GM19239 (cell line): ENCODE measurements around the gene GMDS.
A peak's percentile ranks its signal among the peaks of the same experiment; 100 is the strongest.

Source experiments
- DNase-seq: peaks from one replicate; pipeline ENCODE4 v3.0.0; 2011; ENCODE audit warnings: low spot score; ENCODE audit not compliant: insufficient read length
- FAIRE-seq: peaks from 2 replicates; lab custom pipeline; 2011; peaks lifted over from hg19 to GRCh38; lab: Jason Lieb, UNC

The GMDS gene

DNA sequence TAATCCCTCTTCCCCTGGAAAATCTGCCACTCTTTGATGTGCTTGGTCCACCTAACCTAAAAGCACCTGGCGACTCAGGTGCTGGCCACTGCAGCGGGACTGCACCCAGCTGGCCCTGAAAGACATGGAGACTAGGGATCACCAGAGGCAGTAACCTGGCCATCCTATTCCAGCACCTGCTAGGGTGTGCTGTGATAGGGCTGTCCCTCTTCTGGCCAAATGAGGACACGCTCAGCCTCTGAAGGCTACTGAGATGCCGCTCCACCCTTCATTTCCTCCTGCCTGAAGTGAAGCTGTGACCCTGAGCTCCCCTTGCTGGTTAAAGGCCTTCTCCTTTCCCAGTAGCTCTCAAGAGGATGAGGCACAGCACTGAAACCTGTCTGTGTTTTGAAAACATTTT is 611.3 kb downstream of the GMDS start:
- FAIRE-seq: no peak
- DNase-seq: no peak

DNA sequence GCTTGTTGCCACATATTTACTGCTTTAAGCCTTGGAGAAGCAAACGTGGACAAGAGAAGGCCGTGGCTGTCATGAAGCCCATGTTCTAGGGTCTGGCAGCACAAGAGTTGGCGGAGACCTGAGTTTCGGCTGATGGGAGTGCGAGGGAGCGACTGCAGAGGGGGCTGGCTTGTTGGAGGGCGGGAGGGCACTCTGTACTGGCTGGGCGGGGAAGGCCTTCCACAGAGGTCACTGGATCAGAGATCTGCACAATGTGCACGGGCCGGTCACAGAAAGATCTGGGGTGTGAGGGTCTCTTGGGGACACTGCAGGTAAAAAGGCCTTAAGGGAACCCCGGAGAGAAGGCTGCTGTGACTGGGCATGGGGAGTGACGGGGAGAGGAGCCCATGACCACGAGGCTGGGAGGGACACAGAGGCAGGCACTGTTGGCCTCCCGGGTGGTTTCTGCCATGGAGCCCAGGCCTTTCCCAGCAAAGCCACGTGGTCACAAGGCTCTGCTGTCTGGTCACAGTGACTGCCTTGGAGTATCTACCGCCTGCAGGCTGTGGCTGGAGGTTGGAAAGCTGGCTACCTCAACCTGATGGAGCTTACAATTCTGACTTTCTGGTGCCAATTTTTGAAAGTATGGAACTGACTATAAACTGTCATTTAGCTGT is 611.9 kb downstream of the GMDS start:
- FAIRE-seq: no peak
- no peak for DNase-seq

DNA sequence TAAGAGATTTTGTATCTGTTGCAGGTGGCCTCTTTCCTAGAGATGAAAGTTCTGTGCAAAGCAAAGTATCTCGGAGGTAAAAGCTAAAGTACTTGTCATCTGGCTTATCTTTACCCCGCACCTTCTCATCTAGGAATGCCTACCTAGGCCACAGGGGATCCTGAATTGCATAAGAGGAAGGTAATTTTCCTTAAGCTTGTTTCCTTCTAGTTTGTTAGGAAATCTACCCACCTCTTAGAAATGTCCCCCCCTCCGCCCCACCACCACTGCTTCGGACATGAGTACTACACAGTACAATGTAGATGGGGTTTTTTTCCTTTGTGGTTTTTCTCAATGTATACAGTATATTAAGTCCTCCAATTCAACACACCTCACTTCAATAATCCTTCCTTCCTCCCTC is 614.2 kb downstream of the GMDS start:
- DNase-seq: no peak
- FAIRE-seq: no peak

DNA sequence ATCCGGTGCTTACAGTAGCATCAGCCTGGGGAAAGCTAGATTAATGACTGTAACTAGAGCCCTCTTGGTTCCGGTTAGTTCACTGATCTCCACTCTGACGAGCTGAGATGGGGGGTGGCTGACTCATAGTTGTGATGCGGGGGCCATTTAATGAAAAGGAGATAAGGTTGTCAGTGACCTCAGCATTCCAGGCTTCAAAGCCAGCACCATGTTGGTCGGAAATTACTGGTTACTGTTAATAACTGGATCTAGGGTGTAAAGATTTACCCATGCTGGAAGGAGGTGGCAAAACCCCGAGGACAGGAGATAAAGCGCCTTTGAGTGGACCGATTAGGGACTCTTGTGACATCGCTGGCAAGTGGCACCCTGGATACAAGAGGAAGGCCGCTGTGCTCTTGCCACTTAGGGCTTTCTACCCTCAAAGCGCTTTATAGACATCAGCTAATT is 614.6 kb downstream of the GMDS start:
- no peak for FAIRE-seq
- DNase-seq: no peak

DNA sequence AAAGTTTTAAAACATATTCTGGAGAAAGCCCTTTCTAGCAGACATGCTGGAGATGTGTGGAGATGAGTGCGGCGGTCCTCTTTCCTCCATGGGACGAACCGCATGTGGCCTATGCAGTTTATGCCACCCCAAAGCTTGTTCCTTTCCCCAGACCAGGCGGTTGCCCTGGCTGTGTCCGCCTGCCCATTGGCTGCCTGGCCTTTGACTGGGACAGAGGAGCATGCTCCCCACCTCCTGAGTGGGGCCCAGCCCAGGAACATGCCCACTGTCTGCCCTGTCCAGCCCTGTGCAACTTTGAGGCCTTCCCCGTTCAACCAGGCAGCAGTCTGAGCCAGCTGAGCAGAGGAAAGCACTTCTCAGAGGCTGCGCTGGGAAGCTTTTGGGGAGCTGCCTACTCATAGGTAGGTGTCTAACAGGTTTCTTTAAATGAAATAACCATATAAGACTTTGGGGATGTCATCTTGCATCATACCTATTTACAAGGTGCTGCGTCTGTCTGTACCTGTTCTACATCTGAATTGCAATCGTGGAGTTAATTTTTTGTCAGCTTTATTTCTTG is 615.1 kb downstream of the GMDS start:
- DNase-seq: no peak

DNA sequence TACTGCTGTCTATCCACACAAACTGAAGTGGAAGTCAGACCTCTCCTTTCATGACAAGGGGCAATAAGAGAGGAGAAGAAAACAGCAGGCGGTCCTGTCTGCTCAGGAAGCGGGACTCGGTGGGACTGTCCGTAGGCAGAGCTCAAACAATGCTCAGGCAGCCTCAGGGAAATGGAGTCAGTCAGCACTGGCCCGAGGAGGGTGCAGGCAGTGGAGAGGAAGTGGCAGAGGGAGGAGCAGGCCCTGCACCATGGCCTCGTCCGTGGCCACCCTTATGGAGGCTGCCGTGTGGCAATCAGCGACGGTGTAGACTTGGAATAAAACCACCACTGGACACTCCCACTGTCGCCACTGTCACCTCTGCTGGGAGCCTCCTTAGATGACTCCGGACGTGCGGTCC is 616.1 kb downstream of the GMDS start:
- no peak for DNase-seq
- FAIRE-seq: no peak

More for the DNA sequence above, 615.1 kb downstream of the GMDS start:
- no peak for FAIRE-seq

DNA sequence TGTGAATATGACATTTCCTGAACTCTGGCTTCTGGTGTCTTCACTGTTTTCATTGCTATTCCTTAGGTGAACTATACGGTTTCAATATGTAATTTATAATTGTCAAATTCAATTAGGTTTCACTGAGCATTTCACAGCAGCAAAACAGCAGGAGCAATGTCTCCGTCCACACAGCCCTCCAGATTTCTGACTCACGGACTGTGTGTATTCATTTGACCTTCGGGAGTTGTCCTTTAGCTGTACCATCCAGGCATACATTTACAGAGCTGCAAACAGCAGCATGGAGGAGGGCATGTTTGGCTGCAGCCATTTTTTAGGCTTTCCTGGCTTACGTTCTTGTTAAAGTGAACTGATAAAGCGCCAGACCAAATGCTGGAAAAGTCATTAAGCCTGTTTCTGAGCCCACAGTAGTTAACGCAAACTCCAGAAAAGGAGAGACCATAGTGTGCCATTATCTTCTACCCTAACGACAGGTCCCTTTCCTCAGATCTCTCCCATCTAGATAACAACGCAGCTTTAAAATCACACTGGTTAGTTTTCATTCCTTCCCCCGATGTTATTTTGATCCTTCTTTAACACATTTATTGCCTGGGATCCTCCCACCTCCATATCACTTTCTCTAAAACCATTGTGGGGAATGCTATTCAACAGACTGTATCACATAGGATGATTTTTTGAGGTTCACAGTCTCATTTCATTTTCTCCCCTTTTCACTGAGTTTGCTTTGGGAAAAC is 617.4 kb downstream of the GMDS start:
- DNase-seq (no peak), FAIRE-seq (no peak)

DNA sequence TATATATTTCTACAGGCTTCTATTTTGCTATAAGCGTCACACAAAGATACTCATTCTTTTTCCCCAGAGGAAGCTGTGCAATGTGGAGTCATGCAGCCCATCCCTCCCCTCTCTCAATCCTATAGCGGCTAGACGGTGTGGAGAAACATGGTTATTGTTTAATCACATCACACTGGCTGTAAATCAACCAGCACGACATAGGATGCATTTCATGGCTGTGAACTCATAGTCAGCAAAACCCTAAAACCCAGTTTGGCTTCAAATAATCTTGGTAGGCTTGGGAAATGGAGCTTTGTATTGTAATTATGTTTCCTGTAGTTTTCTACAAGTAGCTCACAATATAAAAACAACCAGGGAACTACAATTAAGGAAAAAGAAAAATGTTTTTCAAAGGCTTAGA is 618.9 kb downstream of the GMDS start:
- FAIRE-seq: no peak
- DNase-seq: no peak

DNA sequence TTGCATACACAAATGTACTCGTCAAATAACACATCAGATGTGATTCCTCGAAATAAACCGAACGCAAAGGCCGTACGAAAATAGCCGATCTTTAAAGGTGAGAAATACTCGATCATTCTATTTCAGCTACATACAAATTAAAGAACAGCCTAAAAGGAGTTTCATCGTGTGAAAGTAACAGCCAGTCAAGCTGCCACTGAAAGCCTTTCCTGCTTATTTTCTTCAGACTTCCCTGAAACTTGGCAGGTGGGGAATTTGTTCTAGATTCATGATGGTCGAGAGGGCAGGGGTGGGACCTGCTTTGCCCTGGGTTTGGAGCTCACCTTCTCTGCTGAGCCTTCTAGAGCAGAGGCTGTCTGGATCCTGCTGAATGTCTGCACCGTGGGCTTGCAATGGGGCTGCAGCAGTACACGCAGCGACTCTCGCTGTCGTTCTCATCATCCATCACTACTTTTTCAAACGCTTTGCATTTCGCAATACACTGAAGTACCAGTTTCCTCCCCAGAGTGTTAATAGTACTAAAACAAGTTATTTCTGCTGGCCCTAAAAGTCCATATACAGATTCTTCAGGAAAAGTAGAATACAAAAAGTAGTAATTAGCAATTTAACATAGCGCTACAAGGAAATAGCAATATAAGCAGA is 619.5 kb downstream of the GMDS start:
- DNase-seq: no peak
- FAIRE-seq: no peak

DNA sequence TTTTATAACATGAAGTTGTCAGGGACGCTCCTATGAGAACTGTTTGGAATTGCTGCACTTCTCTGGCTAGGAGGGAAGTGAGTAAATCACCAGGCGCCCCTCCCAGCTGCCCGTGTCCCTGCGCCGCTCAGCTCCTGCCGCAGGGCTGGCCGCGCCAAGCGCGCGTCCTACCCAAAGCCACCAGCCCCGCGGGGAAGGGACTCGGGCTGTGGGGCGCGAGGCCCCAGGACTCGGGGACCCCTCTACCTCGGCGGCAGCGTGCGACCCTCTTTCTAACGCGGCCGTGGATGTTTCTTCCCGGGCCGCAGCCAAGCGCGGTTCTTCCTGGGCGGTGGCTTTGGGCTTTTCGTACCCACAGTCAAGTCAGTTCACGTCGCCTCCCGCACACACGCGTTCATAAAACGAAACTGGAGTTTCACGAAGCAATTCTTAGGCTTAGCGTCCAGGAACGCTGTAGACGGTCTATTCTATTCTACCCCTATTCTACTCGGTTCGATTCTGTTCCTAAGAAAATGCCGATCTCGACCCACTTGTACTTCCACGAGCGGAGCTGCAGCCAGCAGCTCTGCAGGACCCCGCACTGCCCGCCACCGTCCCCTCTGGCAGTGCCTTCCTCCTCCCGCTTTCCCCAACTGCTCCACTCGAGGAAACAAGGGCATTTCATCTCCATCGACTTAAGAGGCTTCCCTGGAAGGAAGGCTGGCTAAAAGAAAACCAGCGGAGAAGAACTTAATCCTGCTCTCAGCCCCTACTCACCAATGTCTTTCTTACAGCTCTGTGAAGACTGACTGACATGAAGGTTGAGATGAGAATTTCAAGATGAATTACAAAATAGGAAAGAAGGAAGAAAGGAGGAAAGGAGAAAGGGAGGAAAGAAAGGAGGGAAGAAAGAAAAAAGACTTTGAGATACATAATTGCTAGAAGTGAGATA is 620.3 kb downstream of the GMDS start:
- FAIRE-seq (no peak), DNase-seq (no peak)

DNA sequence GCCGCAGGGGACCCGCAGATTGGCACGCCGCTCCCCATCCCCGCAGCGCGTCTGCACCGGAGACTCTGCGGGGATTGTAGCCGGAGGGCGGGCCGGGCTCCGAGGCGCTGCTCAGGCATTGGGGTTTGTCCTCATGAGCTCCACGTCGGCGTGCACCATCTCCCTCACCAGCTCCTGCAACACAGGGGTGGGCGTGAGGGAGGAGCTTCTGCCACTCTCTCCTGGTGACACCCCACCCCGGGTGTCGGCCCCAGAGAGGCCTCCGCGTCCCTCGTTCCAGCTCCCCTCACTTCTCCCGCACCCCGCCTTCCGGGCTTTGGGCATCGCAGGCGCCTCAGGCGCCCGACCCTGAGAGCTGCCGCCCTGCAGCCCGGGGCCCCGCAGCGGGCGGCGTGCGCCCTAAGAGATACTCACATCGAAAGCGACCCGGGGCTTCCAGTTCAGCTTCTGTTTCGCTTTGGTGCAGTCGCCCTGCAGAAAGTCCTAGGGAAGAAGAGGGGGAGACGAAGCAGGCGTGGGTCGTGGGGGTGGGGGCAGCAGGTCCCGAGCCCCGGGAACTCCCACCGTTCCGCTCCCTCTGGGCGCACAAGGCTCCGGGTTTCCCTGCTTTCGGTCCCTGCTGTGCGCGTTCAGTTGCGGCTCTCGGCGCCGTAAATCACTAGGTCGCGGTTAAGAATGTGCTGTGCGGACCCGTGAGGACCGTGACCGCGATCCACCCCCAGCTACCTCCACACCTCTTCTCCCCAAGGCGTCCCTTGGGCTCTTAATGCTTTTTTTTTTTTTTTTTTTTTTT is 621.2 kb downstream of the GMDS start:
- FAIRE-seq: no peak
- DNase-seq: peak; percentile 44

DNA sequence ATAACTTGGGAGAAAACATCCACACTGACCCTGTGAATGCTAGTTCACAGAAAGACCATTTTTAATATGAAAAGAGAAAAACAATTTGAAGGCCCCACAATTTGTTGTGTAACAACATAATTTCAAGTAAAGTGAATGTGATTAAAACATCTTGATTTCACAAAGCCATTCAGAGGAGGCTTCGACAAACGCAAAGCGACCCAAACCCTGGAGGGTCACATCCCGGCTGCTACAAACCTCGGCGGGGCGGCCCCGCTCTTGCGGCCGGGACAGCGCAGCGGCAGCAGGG is 621.7 kb downstream of the GMDS start:
- DNase-seq (no peak), FAIRE-seq (no peak)

DNA sequence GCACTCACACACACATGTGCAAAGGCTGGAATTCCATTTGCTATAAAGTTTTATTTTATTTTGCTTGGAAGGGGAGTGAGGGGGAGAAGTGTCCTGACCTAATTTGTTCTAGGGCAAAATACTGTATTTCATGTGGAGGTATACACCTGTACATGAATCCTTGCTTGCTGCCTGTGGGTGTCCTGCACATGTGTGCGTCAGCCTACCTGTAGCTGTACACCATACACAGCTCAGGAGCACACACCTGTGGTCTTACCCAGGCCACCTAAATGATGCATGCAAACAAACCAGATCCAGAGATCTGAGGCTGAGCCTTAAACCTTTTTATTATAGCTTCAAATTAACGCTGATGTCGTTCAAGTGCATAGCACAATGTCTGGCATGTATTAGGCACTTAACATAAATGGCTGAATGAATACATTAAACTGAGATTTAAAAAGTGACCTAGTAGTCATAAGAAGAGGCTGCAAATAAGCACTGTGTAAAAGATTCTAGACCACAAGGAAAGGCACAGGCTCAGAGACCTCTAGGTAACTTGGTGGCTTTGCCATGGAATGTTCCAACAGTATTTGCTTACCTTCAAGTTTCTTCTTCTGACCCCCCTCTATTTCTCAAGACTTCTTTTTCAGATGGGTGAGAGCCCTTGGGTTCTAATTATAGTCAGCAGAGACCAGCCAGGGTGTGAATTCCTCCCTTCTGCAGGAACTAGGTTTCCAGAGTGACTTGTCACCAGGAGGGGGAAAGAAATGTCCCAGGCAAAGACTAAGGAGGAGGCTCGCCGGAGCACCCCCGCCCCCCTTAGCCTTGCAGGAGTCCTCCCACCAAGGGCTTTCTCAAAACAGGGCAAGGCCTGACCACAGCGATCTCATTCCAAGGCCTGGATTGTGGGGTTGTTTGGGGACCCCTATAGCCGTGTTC is 622.3 kb downstream of the GMDS start:
- FAIRE-seq (no peak), DNase-seq (no peak)

DNA sequence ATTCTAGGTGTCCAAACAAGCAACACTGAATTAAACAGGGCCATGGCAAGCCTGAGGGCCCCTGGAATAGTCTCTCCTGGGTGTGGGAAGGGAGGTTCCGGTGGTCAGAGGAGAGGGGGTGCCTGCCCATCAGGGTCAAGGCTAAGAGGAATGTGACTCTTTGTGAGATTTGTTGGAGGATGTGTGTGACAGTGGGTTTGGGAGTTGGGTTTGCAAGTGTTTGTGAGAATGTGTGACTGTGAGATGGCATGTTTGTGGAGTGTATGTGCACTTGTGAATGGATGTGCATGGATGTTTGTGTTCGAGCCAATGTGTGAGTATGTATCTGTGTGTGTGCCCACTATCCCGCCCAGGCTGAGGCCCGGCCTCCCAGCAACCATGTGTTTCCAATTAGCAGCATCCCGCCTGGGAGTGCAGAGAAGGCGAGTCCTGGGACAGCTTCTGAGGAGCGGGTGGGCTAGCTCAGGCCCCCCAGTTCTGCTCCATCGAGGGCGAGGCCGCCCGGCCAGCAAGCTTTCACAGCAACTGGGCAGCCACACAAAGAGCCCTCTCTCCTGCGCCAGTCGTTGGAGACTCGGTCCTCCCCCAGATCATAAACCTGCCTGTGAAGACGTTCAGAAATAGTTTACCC is 623.1 kb downstream of the GMDS start:
- no peak for FAIRE-seq
- DNase-seq: no peak

DNA sequence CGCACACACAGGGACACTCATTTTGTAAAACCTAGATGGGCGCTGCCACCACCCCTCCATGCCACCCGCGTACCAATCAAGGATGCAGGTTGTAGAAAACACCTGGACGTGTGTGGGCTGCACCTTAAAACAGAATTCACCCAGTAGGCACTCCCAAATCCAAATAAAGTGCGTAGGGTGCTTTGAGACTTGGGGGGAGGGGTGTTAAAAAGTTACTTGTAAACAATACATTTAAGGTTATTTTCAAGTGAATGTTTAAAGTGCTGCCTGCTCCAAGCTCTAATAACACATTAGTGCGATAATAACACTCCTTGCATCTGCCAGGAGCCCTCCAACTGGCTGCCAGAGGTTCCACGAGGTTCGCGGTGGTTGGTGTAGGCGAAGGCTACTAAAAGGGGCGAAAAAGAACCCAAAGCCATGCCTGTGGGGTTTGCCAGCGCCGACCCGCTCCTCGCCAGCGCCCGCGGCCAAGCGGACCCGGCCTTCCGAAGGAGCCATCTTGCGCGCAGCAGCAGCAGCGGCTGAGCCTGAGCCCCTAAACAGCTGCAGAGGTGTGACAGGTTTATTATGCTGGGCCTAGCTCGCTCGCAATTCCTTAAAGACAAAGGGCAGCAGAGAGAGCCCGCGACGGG is 624.2 kb downstream of the GMDS start:
- FAIRE-seq (no peak), DNase-seq (no peak)

DNA sequence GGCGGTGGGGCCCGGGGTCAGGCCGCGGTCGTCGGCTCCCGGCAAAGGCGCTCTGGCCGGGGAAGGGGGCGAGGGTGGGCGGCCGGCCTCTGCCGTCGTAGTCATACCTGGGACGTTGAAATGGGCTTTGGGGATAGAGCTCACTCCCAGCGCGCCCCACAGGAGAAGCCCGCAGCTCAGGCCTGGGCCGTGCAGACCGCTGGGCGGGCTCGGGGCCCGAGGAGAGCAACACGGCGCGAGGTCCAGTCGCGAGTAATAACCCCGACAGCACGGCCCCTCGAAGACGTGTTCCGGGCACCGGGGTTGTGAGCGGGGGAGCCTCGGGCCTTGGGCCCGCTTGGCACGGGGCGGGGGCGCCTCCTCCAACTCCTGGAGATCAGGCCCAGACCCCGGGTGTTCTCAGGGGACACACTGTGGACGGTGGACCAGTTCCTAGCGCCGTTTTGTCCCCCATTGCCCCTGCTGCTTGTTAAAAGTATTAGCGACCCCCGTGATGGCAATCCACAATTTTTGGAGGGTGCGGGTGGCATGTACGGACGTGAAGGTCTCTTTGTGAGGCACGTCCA is 624.8 kb downstream of the GMDS start:
- no peak for DNase-seq
- no peak for FAIRE-seq
